SK-N-SH (cell line): Measurements from ENCODE around the gene TTC5. TPM values are rescaled to one million over a fixed set of nuclear protein-coding genes. Genes with fewer than 3 reads are reported as not detected.
"Not testable (repeated sequence)": the region's sequence is repeated elsewhere in the genome, so short reads cannot be mapped to it uniquely, and the experiment has no call there.

Experiments used
- CTCF ChIA-PET: fragments of 300-600, 350-600 bp; formaldehyde crosslinking; extraction: SDS; loops from one replicate; lab custom pipeline; 2021; lab: Yijun Ruan, JAX
- POLR2A ChIA-PET: fragments of 350-600 bp; sonication (Branson Sonifier 250); formaldehyde crosslinking; extraction: SDS; loops from one replicate; lab custom pipeline; 2020; ENCODE audit warnings: antibody characterized with exemption, inconsistent platforms; lab: Yijun Ruan, JAX
- DNase-seq: peaks from one replicate; pipeline ENCODE4 v3.0.0; 2012
- H2AFZ ChIP-seq: fragments of 200-600 bp; sonication (generic); 2 replicates; pipeline ENCODE4 v1.8.1; 2016; ENCODE audit warnings: antibody characterized with exemption, mild to moderate bottlenecking, low read depth
- H3F3A ChIP-seq: fragments of 200-600 bp; sonication (generic); replicated peaks from 2 replicates; pipeline ENCODE3; 2016; ENCODE audit warnings: antibody characterized with exemption, mild to moderate bottlenecking; ENCODE audit not compliant: insufficient read depth
- H3K27ac ChIP-seq, 2 experiments: fragments of 200-500 bp in 1 of 2; fragments of 200-600 bp in 1 of 2; sonication (Bioruptor generic) in 1 of 2; sonication (generic), shearing (Covaris generic) in 1 of 2; 2 replicates each; pipeline versions ENCODE4 v1.5.1 to v1.6.1; 2014 to 2016; ENCODE audit warnings: low read depth in 2 of 2, inconsistent platforms in 1 of 2, low read length in 1 of 2, mild to moderate bottlenecking in 1 of 2, mixed read lengths in 1 of 2
- H3K27me3 ChIP-seq: fragments of 200-600 bp; sonication (generic), shearing (Covaris generic); 2 replicates; pipeline ENCODE4 v1.6.1; 2016; ENCODE audit warnings: mixed run types; ENCODE audit not compliant: insufficient read depth
- H3K36me3 ChIP-seq, 2 experiments: fragments of 200-500 bp in 1 of 2; fragments of 200-600 bp in 1 of 2; sonication (Bioruptor generic) in 1 of 2; sonication (generic) in 1 of 2; replicated peaks in 1 of 2; 2 replicates each; pipeline versions ENCODE3 to v1.5.1; 2014 to 2016; ENCODE audit warnings: low read length in 1 of 2, mild to moderate bottlenecking in 1 of 2; ENCODE audit not compliant: insufficient read depth in 2 of 2, control insufficient read depth in 1 of 2
- H3K4me1 ChIP-seq, 2 experiments: fragments of 200-500 bp in 1 of 2; fragments of 200-600 bp in 1 of 2; sonication (Bioruptor generic) in 1 of 2; sonication (generic), shearing (Covaris generic) in 1 of 2; 2 replicates each; pipeline versions ENCODE4 v1.5.1 to v1.6.1; 2014 to 2016; ENCODE audit warnings: low read depth in 1 of 2, low read length in 1 of 2, mixed run types in 1 of 2; ENCODE audit not compliant: insufficient read depth in 2 of 2, control insufficient read depth in 1 of 2
- H3K4me2 ChIP-seq: fragments of 200-600 bp; sonication (generic), shearing (Covaris generic); 2 replicates; pipeline ENCODE4 v1.6.1; 2017; ENCODE audit warnings: mixed run types
- H3K4me3 ChIP-seq, 2 experiments: fragments of 200-500 bp in 1 of 2; fragments of 200-600 bp in 1 of 2; sonication (Bioruptor generic) in 1 of 2; sonication (generic), shearing (Covaris generic) in 1 of 2; 2 replicates each; pipeline versions ENCODE4 v1.5.1 to v1.8.1; 2014 to 2016; ENCODE audit warnings: low read depth in 2 of 2, inconsistent platforms in 1 of 2, low read length in 1 of 2, mild to moderate bottlenecking in 1 of 2, mixed read lengths in 1 of 2, moderate library complexity in 1 of 2
- H3K79me2 ChIP-seq: fragments of 200-600 bp; sonication (generic); 2 replicates; pipeline ENCODE4 v1.8.1; 2017; ENCODE audit warnings: mild to moderate bottlenecking; ENCODE audit not compliant: insufficient read depth
- H3K9ac ChIP-seq: fragments of 200-600 bp; sonication (generic); 2 replicates; pipeline ENCODE4 v1.6.1; 2017; ENCODE audit warnings: mixed run types
- H3K9me2 ChIP-seq: fragments of 200-600 bp; sonication (generic); 2 replicates; pipeline ENCODE4 v1.6.1; 2017; ENCODE audit warnings: mixed run types
- H3K9me3 ChIP-seq: fragments of 200-600 bp; sonication (generic); 2 replicates; pipeline ENCODE4 v1.6.1; 2017; ENCODE audit warnings: mixed run types, mild to moderate bottlenecking, moderate library complexity
- H4K20me1 ChIP-seq: fragments of 200-600 bp; sonication (generic); 2 replicates; pipeline ENCODE4 v1.6.1; 2017; ENCODE audit warnings: mild to moderate bottlenecking, mixed run types; ENCODE audit not compliant: insufficient read depth
- CHD2 ChIP-seq: fragments of 150-350 bp; IDR thresholded peaks from 2 replicates; pipeline ENCODE4 v1.6.1; 2018; ENCODE audit warnings: low read length; ENCODE audit not compliant: partially characterized antibody
- EP300 ChIP-seq, 2 experiments: IDR thresholded peaks; 2 replicates each; pipeline versions ENCODE4 v1.4.0 to v1.6.1; 2012; ENCODE audit warnings: borderline replicate concordance in 1 of 2, low read depth in 1 of 2, low read length in 1 of 2
- GABPA ChIP-seq: IDR thresholded peaks from 2 replicates; pipeline ENCODE4 v1.4.0; 2012; ENCODE audit warnings: low read depth, mild to moderate bottlenecking
- TCF12 ChIP-seq: IDR thresholded peaks from 2 replicates; pipeline ENCODE4 v1.4.0; 2012
- USF1 ChIP-seq: IDR thresholded peaks from 2 replicates; pipeline ENCODE4 v1.4.0; 2012; ENCODE audit warnings: low read depth, borderline replicate concordance
- ZBTB33 ChIP-seq: IDR thresholded peaks from 2 replicates; pipeline ENCODE4 v1.4.0; 2012; ENCODE audit warnings: low read depth, borderline replicate concordance
- WGBS: methylation state at CpG from one replicate; pipeline ENCODE4 v1.1.6; 2017; ENCODE audit warnings: low lambda C conversion rate; 5-methylcytosine and 5-hydroxymethylcytosine counted together
- polyA plus RNA-seq, 3 experiments: library from polyadenylated mRNA; depleted of rRNA; stranded (reverse); fragments of >200 nt; gene quantifications; 2 replicates each; pipeline ENCODE4 v1.2.3, GENCODE V29; 2012

Gene TTC5
- polyA plus RNA-seq, 1 of the 3 experiments (the other 2 are of a cell fraction), result 14.6 TPM

- not testable (repeated sequence) for H3K4me2 ChIP-seq, H3K9me3 ChIP-seq
- 97% methylated on average over 6 of the region's 7 CpGs for WGBS
These were observed 25.5 kb downstream of the TTC5 start for GRCh38 chr14:20280265-20280664.

GRCh38 chr14:20278414-20278813 lies 27.3 kb downstream of the TTC5 start:
- 0 out of 2 replicates have a peak, but pooled peaks cover 9% of the 10 kb centered on the region for H3K9me3 ChIP-seq
- H3K79me2 ChIP-seq, result no peaks in the 10 kb centered on the region
- 0 out of 2 replicates have a peak, but pooled peaks cover 5% of the 10 kb centered on the region for H3K9me2 ChIP-seq
- H3K4me3 ChIP-seq, result no peak overlapping the region
- H3K4me1 ChIP-seq, result peaks cover 0 to 2% of the 10 kb centered on the region in 2 experiments; a peak in 1 of 4 replicates
- H3K27ac ChIP-seq, result no peak overlapping the region
- no peaks in the 10 kb centered on the region for H3K27me3 ChIP-seq
- peak; percentile 7 for DNase-seq
- no peak for TF ChIP-seq ZBTB33
- peak; percentile 43; the same call in 1 of the 2 replicates for TF ChIP-seq USF1
- no peak overlapping the region for H2AFZ ChIP-seq
- no peaks in the 10 kb centered on the region for H3F3A ChIP-seq
- no peak overlapping the region for H3K4me2 ChIP-seq
- WGBS, result 19% methylated on average over 1 of the region's 1 CpG
- no peak overlapping the region for H3K9ac ChIP-seq
- H4K20me1 ChIP-seq, result no peaks in the 10 kb centered on the region
- H3K36me3 ChIP-seq, result peaks cover 0 to 5% of the 10 kb centered on the region in 2 experiments
- ChIA-PET CTCF (interaction anchor here (0.9 to 1.3 kb wide), 2 partner anchors 27 to 170 kb away, joined by 3 read pairs; partner anchors contain the start of gene TTC5), POLR2A (no interaction called here)

More at GRCh38 chr14:20280265-20280664, 25.5 kb downstream of the TTC5 start:
- H3F3A ChIP-seq, H3K27ac ChIP-seq, H3K4me1 ChIP-seq, H3K9me2 ChIP-seq, H3K4me3 ChIP-seq, H3K36me3 ChIP-seq, CTCF ChIA-PET, H3K79me2 ChIP-seq, H4K20me1 ChIP-seq, POLR2A ChIA-PET, H3K9ac ChIP-seq, DNase-seq, H2AFZ ChIP-seq, H3K27me3 ChIP-seq: not testable (repeated sequence)

GRCh38 chr14:20277409-20277808 lies 28.3 kb downstream of the TTC5 start:
- Histone ChIP-seq H3K27me3 (no peaks in the 10 kb centered on the region), H3K4me3 (no peak overlapping the region), H3K4me2 (no peak overlapping the region), H3K79me2 (no peaks in the 10 kb centered on the region), H2AFZ (no peak overlapping the region), H3K4me1 (peaks cover 0 to 2% of the 10 kb centered on the region in 2 experiments; a peak in 1 of 4 replicates), H3K36me3 (peaks cover 0 to 5% of the 10 kb centered on the region in 2 experiments), H3K9me2 (0 out of 2 replicates have a peak, but pooled peaks cover 5% of the 10 kb centered on the region), H3F3A (no peaks in the 10 kb centered on the region), H4K20me1 (no peaks in the 10 kb centered on the region), H3K9ac (no peak overlapping the region), H3K27ac (no peak overlapping the region), H3K9me3 (0 out of 2 replicates have a peak, but pooled peaks cover 9% of the 10 kb centered on the region)
- 96% methylated on average over 2 of the region's 2 CpGs for WGBS
- TF ChIP-seq USF1 (no peak), TCF12 (no peak), GABPA (no peak), CHD2 (no peak), EP300 (IDR thresholded peaks at IDR 0.05; ENCODE audit: borderline replicate concordance in 1 of 2, low read depth in 1 of 2, low read length in 1 of 2) (no peak)
- ChIA-PET POLR2A (no interaction called here), CTCF (no interaction called here)
- no peak for DNase-seq
